ENCODE results near the gene CHMP5.
"Not testable (repeated sequence)": the region's sequence is repeated elsewhere in the genome, so short reads cannot be mapped to it uniquely, and the experiment has no call there.

CHMP5 gene

DNA sequence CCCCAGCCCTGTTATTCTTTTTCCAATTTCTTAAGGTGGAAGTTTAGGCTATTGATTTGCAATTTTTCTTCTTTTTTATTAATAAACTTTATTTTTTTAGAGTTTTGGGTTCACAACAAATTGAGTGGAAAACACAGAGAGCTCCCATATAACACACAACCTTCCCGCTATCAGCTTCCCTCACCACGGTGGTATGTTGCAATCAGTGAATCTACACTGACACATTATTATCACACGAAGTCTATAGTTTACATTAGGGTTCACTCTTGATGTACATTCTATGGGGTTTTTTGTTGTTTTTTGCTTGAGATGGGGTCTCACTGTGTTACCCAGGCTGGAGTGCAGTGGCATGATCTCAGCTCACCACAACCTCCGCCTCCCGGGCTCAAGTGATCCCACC, 20.7 kb downstream of the CHMP5 start:
- no peak for DNase-seq

- peak; percentile 58 for DNase-seq
Measured at GRCh38 chr9:33287087-33287490, 22.2 kb downstream of the CHMP5 start.

- no peak for DNase-seq
Measured at GRCh38 chr9:33288235-33288634, 23.4 kb downstream of the CHMP5 start.

DNA sequence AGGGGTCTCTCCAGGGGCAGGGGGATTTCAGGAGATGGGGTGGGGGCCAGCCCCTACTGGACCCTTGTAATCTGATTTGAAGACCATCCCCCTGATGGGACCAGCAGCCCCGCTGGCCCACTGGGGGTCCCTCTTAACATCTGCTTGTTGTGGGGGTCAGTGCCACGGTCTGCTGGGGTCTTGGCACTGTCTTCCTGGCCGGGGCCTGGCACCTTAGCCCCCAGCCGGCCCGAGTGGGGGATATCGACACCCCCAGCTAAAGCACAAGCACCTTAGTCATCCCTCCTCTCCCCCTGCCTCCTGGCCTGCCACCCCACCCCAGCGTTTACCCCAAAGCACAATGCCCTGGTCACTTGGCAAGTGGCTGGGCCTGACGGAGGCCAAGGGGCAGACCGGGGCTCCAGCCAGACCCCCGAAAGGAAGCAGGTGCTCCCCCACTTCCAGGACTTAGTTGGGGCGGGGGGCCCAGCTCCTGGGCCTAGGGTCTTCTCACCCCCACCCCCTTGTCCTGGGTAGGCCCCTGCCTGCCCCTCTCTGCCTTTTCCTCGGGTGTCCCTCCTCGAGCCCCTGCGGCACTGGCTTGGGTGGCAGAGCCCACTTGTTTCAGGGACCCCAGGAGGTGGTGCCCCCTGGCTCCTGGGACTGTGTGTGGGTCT, 24.1 kb downstream of the CHMP5 start:
- DNase-seq: no peak

GRCh38 chr9:33289496-33289895, 24.6 kb downstream of the CHMP5 start:
- DNase-seq: peak; percentile 44

GRCh38 chr9:33289936-33290246, 25.0 kb downstream of the CHMP5 start:
- no peak for DNase-seq

DNA sequence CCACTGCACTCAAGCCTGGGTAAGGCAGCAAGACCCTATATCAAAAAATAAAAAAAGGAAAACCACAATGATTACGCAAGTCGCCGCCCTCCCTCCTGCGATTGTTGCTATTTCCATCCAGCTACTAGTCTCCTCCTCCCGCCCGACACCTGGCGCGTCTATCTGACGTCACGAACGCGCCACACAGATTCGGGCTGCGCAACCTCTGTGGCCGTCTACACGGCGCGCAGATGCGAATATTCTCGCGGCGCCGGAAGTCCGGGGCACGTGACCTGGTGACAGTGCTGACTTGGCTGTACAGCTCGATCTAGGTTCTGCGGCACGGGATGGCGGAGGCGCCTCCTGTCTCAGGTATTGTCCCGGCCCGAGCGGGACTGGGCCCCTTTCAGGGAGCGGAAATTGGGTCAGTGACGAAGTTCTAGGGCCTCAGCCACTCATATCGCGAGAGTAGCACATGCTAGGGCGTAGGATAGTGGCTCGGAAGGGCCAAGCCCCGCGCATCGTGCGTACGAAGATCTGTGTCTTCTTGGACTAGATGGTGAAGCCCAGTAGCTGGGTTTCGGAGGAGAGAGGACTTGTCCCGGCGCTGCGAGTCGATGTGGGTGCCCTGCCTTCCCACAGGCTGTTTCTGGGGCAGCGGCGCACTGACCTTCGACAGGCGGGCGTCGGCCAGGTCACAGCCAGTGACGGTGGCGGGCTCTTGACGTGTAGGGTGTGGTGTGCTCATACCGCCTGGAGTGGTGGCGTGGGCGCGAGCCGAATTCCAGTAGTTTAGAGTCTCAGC, 25.6 kb downstream of the CHMP5 start, which contains the start of gene NFX1:
NFX1 (plus strand) TSS at position 270 of the 784 bp plus-strand sequence; CDS start at position 327, 57 bp downstream.
- DNase-seq: peak; percentile 98

GRCh38 chr9:33291031-33291397, 26.2 kb downstream of the CHMP5 start:
- no peak for DNase-seq

- DNase-seq: no peak
Measured at GRCh38 chr9:33291901-33292300, 27.1 kb downstream of the CHMP5 start.

GRCh38 chr9:33293782-33294181, 28.9 kb downstream of the CHMP5 start:
- DNase-seq: no peak

GRCh38 chr9:33294670-33295432, 30.0 kb downstream of the CHMP5 start:
- no peak for DNase-seq

- DNase-seq: no peak
Measured at GRCh38 chr9:33295571-33295970, 30.7 kb downstream of the CHMP5 start.

DNA sequence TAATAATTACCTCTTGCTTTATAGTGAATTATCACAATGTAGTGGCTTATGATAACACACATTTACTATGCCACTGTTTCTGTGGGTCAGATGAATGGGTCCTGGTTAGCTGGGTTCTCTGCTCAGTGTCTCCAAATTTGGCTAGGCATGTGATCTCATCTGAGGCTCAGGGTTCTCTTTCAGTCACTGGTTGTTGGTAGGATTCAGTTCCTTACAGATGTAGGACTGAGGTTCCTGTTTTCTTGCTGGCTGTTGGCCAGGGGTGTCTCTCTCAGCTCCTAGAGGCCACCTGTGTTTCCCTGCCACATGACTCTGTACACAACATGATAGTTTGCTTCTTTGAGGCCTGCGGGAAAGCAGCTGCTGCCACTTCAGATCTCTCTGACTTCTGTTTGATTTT, 32.6 kb downstream of the CHMP5 start:
- no peak for DNase-seq

DNA sequence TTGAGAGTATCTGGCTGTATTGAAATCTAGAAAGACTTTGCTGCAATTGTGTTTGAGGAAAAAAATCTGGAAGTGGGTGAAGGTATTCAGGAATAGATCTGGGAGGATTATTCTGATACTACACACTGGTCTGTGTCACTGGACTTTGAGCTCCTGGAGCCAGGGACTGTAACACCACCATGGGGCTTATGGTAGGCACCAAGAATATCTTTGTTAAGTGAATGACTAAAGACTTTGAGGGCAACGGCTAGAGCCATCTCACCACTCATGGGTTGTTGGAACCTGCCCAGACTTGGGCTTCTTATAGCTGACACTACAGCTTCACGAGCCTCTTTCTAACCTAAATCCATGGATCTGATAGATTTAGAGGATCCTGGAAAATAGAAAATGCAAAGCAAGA, 35.7 kb downstream of the CHMP5 start:
- DNase-seq: no peak

DNA sequence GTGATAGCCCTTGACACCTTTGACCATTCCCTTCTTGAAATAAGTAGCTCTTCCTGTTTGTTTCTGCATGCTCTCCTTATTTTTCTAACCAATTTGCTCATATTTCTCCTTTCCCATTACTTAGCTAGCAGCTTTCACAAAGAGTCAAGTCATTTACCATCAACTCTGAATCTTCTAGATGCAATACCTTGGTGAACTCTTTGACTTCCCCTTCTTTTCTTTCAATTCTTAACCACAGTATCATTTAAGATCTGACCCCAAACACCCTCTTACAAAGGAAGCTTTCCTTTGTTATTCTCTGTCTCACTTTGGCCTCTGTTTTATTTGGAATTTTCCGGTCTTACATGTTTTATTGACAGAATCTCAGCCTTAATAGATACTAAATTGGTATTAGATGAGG, 39.5 kb downstream of the CHMP5 start:
- no peak for DNase-seq

DNA sequence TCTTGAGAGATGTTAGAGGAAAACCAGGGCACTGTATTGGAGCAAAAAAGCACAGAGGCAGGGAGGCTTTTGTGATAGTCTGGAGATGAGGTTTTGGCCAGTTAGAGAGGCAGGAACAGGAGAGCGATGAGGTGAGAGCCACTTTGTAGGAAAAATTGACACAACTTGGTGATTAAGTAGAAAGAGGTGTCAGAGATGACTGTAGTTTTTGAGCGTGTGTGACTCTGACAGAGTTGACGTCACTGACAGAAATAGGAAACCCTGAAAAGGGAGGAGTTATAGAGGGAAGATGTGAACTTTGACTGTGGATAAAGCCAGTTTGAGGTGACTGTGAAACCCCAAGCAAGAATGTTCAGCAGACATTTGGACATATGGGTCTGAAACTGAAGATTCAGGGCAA, 41.2 kb downstream of the CHMP5 start:
- DNase-seq: peak; percentile 26

DNA sequence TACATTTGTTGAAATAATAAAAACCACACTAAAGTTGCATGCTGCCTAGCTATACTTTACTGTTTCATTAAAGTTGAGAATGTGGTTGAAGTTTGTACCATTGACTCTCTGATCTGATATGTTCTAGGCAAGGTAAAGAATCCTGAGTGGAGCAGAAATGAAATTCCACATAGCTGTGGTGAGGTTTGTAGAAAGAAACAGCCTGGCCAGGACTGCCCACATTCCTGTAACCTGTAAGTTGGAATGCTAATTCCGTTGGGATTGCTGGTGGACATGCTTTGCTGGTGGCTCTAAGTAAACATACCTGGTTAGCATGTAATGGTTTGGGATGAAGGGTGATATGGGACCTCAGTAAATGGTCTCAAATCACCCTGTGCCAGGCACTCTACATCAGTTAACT, 42.2 kb downstream of the CHMP5 start:
- DNase-seq: no peak

GRCh38 chr9:33309903-33310302, 45.1 kb downstream of the CHMP5 start:
- no peak for DNase-seq

- no peak for DNase-seq
Measured at GRCh38 chr9:33310748-33311147, 45.9 kb downstream of the CHMP5 start.

DNA sequence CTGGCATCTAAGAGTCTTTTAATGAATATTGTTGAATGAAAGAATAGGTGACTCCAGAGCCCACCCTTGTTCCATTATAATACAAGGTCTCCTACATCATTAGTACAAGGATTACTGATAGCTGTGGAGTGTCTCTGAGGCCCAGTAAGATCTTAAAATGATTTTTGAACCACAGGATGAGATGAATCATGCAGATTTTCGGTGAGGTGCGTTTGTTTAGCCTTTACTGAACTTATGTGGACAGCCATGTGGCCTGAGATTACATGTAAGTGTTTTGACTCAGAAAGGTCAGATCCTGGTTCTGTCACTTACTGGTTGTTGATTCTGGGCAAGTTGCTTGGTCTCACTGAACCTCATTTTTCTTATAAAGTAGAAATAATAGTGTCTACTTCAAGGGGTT, 47.1 kb downstream of the CHMP5 start:
- DNase-seq: no peak

GRCh38 chr9:33315371-33315770, 50.5 kb downstream of the CHMP5 start:
- DNase-seq: no peak

- DNase-seq: not testable (repeated sequence)
Measured at GRCh38 chr9:33317136-33317535, 52.3 kb downstream of the CHMP5 start.

- no peak for DNase-seq
Measured at GRCh38 chr9:33318225-33318624, 53.4 kb downstream of the CHMP5 start.

- DNase-seq: no peak
Measured at GRCh38 chr9:33318781-33319180, 53.9 kb downstream of the CHMP5 start.
